HT1080 (cell line): ENCODE data around the gene PTGS2. TPM values are rescaled to one million over a fixed set of nuclear protein-coding genes. Genes with fewer than 3 reads are reported as not detected.

Experiments
- DNase-seq: peaks from one replicate; pipeline ENCODE4 v3.0.0-alpha.2; 2015; ENCODE audit warnings: low read depth
- polyA plus RNA-seq, 2 experiments: library from polyadenylated mRNA; depleted of rRNA; stranded (reverse); fragments of >200 nt; gene quantifications; 2 replicates each; pipeline ENCODE4 v1.2.3, GENCODE V29; 2015
- total RNA-seq: library from RNA; depleted of rRNA; stranded (reverse); fragments of >200 nt; shearing (Covaris generic); gene quantifications from 2 replicates; pipeline ENCODE4 v1.2.3, GENCODE V29; 2014; rRNA removed

The PTGS2 gene
- total RNA-seq: 0.69 and 4.0 TPM in 2 replicates
- 0.98 and 2.4 TPM in 2 replicates for polyA plus RNA-seq (2015; cell fraction: cytosol; rRNA removed)
- polyA plus RNA-seq (2015; cell fraction: nucleus; rRNA removed): 10.9 and 16.3 TPM in 2 replicates

GRCh38 chr1:186680245-186681061 lies at the start of gene PTGS2:
Gene PTGS2 (minus strand): TSS chr1:186680423. CDS start chr1:186680290, 133 bp downstream.
- DNase-seq: peak; percentile 93

GRCh38 chr1:186722711-186723309 lies 42.6 kb upstream of the PTGS2 start:
- DNase-seq: peak; percentile 52

GRCh38 chr1:186717286-186717685 lies 37.1 kb upstream of the PTGS2 start:
- no peak for DNase-seq

GRCh38 chr1:186715887-186716809 lies 35.9 kb upstream of the PTGS2 start:
- no peak for DNase-seq

GRCh38 chr1:186710696-186711095 lies 30.5 kb upstream of the PTGS2 start:
- no peak for DNase-seq

- no peak for DNase-seq
These were observed 28.5 kb upstream of the PTGS2 start for GRCh38 chr1:186708694-186709097.

- no peak for DNase-seq
These were observed 23.1 kb upstream of the PTGS2 start for GRCh38 chr1:186703209-186703766.

- DNase-seq: no peak
These were observed 20.5 kb upstream of the PTGS2 start for GRCh38 chr1:186700722-186701121.

GRCh38 chr1:186699519-186699918 lies 19.3 kb upstream of the PTGS2 start:
- DNase-seq: no peak

- DNase-seq: no peak
These were observed 9.7 kb upstream of the PTGS2 start for GRCh38 chr1:186689907-186690306.

- DNase-seq: no peak
These were observed 9.2 kb upstream of the PTGS2 start for GRCh38 chr1:186689376-186689775.

- no peak for DNase-seq
These were observed 3.6 kb upstream of the PTGS2 start for GRCh38 chr1:186683652-186684410.

- no peak for DNase-seq
These were observed 2.5 kb upstream of the PTGS2 start for GRCh38 chr1:186682736-186683135.

GRCh38 chr1:186681801-186682200 lies 1.6 kb upstream of the PTGS2 start:
- no peak for DNase-seq

- DNase-seq: peak; percentile 15
These were observed 898 bp upstream of the PTGS2 start for GRCh38 chr1:186681121-186681520.

GRCh38 chr1:186679924-186680244 lies 339 bp downstream of the PTGS2 start:
- DNase-seq: no peak

GRCh38 chr1:186678155-186678554 lies 2.1 kb downstream of the PTGS2 start:
- no peak for DNase-seq

- no peak for DNase-seq
These were observed 7.6 kb downstream of the PTGS2 start for GRCh38 chr1:186672596-186672995.

- DNase-seq: no peak
These were observed 8.1 kb downstream of the PTGS2 start for GRCh38 chr1:186672131-186672530.

GRCh38 chr1:186671136-186671825 lies 8.9 kb downstream of the PTGS2 start:
- no peak for DNase-seq
